GM13976 (cell line): ENCODE results near the gene NCOA7.
"Not testable (repeated sequence)": the region's sequence is repeated elsewhere in the genome, so short reads cannot be mapped to it uniquely, and the experiment has no call there.

Experiments used
- DNase-seq: peaks from one replicate; pipeline ENCODE4 v3.0.0; 2012; ENCODE audit warnings: low spot score
- CTCF ChIP-seq: IDR thresholded peaks from 2 replicates; pipeline ENCODE4 v1.5.1; 2012; ENCODE audit warnings: borderline replicate concordance, mild to moderate bottlenecking; ENCODE audit not compliant: insufficient read depth; ENCODE audit errors: extremely low read depth, missing control alignments, control extremely low read depth
- in situ Hi-C: fragments of 300-500 bp; cut with MboI; formaldehyde crosslinking; loops from one replicate; pipeline ENCODE4 v1.12.0; 2022; ENCODE audit warnings: low sequenced_read_pairs, mixed read lengths, inconsistent platforms; ENCODE audit not compliant: unreplicated experiment

The NCOA7 gene

GRCh38 chr6:125804264-125804663, 13.5 kb downstream of the NCOA7 start:
- in situ Hi-C loops, result no loop called here
- no peak for TF ChIP-seq CTCF
- no peak for DNase-seq

GRCh38 chr6:125804866-125805425, 14.2 kb downstream of the NCOA7 start:
- in situ Hi-C loops, DNase-seq: not testable (repeated sequence)

GRCh38 chr6:125806813-125807212, 16.1 kb downstream of the NCOA7 start:
- TF ChIP-seq CTCF, result no peak
- DNase-seq, result no peak
- in situ Hi-C loops, result no loop called here

- in situ Hi-C loops, result no loop called here
- no peak for TF ChIP-seq CTCF
- DNase-seq, result no peak
These were observed 16.5 kb downstream of the NCOA7 start for GRCh38 chr6:125807293-125807692.

- in situ Hi-C loops, result no loop called here
- no peak for TF ChIP-seq CTCF
- no peak for DNase-seq
These were observed 17.3 kb downstream of the NCOA7 start for GRCh38 chr6:125808060-125808459.

GRCh38 chr6:125808591-125808990, 17.8 kb downstream of the NCOA7 start:
- in situ Hi-C loops, result no loop called here
- TF ChIP-seq CTCF, result no peak
- no peak for DNase-seq

- in situ Hi-C loops, result no loop called here
- no peak for TF ChIP-seq CTCF
These were observed 18.9 kb downstream of the NCOA7 start for GRCh38 chr6:125809570-125810170.

More at GRCh38 chr6:125809570-125810170, 18.9 kb downstream of the NCOA7 start:
- no peak for DNase-seq
